Spleen (tissue), 11 donors: ENCODE measurements around the gene ST6GALNAC4. TPM values are rescaled to one million over a fixed set of nuclear protein-coding genes. Genes with fewer than 3 reads are reported as not detected.

ENCODE experiments used
- DNase-seq: peaks from one replicate; pipeline ENCODE4 v3.0.0-alpha.2; 2020
- H3K27ac ChIP-seq, 8 donors: fragments of 200-600 bp; sonication (generic) in 7 of 8; 1 replicate in 4 of 8; 2 replicates in 4 of 8; pipeline versions ENCODE4 v1.5.0 to v1.8.0; 2016 to 2021; ENCODE audit warnings: inconsistent platforms in 4 of 8, mild to moderate bottlenecking in 4 of 8, moderate library complexity in 1 of 8
- H3K27me3 ChIP-seq, 7 donors: fragments of 200-600 bp; sonication (generic) in 6 of 7; replicated peaks in 1 of 7; 1 replicate in 4 of 7; 2 replicates in 3 of 7; pipeline versions ENCODE4 v1.5.0 to v1.8.0; 2016 to 2021; ENCODE audit warnings: inconsistent platforms in 3 of 7, mild to moderate bottlenecking in 1 of 7
- H3K36me3 ChIP-seq, 6 donors: fragments of 200-600 bp; sonication (generic) in 5 of 6; 1 replicate in 4 of 6; 2 replicates in 2 of 6; pipeline versions ENCODE4 v1.5.0 to v1.8.0; 2016 to 2021; ENCODE audit warnings: inconsistent platforms in 2 of 6
- H3K4me1 ChIP-seq, 6 donors: fragments of 200-600 bp; sonication (generic) in 5 of 6; 1 replicate in 3 of 6; 2 replicates in 3 of 6; pipeline versions ENCODE4 v1.5.0 to v1.8.0; 2016 to 2021; ENCODE audit warnings: inconsistent platforms in 3 of 6
- H3K4me3 ChIP-seq, 8 donors: fragments of 200-600 bp; sonication (generic) in 7 of 8; 1 replicate in 4 of 8; 2 replicates in 4 of 8; pipeline versions ENCODE4 v1.5.0 to v1.8.0; 2016 to 2021; ENCODE audit warnings: inconsistent platforms in 4 of 8, mild to moderate bottlenecking in 4 of 8, moderate library complexity in 2 of 8
- H3K9me3 ChIP-seq, 8 donors: fragments of 200-600 bp; sonication (generic) in 7 of 8; 1 replicate in 4 of 8; 2 replicates in 4 of 8; pipeline versions ENCODE4 v1.5.0 to v1.8.0; 2016 to 2021; ENCODE audit warnings: inconsistent platforms in 4 of 8
- POLR2A ChIP-seq, 3 donors: fragments of 450-650 bp; IDR thresholded peaks; one replicate each; pipeline ENCODE4 v1.5.1; 2017; ENCODE audit warnings: antibody characterized with exemption in 3 of 3, mild to moderate bottlenecking in 1 of 3
- POLR2AphosphoS5 ChIP-seq, 3 donors: sonication (generic); formaldehyde crosslinking; IDR thresholded peaks; one replicate each; pipeline ENCODE4 v1.5.1; 2017; ENCODE audit warnings: antibody characterized with exemption in 3 of 3
- WGBS, 5 donors: extraction: QIAGEN DNeasy Blood & Tissue Kit in 3 of 5; methylation state at CpG; one replicate each; pipeline versions ENCODE4 v1.1.5 to v1.1.7; 2013 to 2018; 5-methylcytosine and 5-hydroxymethylcytosine counted together
- intact Hi-C: fragments of 100-400 bp; cut with DNase I; formaldehyde crosslinking; loops from one replicate; pipeline ENCODE4 v1.15.0; 2023; ENCODE audit warnings: low total_unique reads
- polyA plus RNA-seq, 3 donors: library from polyadenylated mRNA; stranded (reverse); fragments of 200-250 nt; gene quantifications; one replicate each; pipeline ENCODE4 v1.2.1, GENCODE V29; 2013
- total RNA-seq, 7 donors: library from RNA; depleted of rRNA in 3 of 7; stranded (reverse); fragments of >200 nt in 3 of 7; fragmentation: NEBNext Ultra II Directional in 4 of 7; extraction: Animal tissue kit (Norgen Biotek cat#: 25700) in 4 of 7; gene quantifications; one replicate each; pipeline versions ENCODE4 v1.1.0 to v1.2.1, GENCODE V29; 2016 to 2021
- TF ChIP-seq, protein P1 (sequence below), 11 experiments: fragments of 200-600 bp in 7 of 11; fragments of 450-650 bp in 4 of 11; sonication (generic) in 4 of 11; IDR thresholded peaks in 8 of 11; conservative IDR thresholded peaks in 3 of 11; 1 replicate in 7 of 11; 2 replicates in 4 of 11; pipeline versions ENCODE4 v1.4.0 to v1.8.0; 2016 to 2021; ENCODE audit warnings: antibody characterized with exemption in 11 of 11, inconsistent platforms in 4 of 11, mild to moderate bottlenecking in 1 of 11
- donor health status: healthy with polysubstance abuse.
- donor health status: DM: no; HTN: no; CAD: no; lungs with moderate emphysema.
- donor health status: DM: no; HTN: no; CAD: no.
- donor health status: Bipolar disorder and iron deficiency.
- donor health status: healthy.
- donor health status: DM: no; HTN: no; CAD: no.
- donor health status: DM: yes; HTN: yes; CAD: no.

The ST6GALNAC4 gene
- total and polyA plus RNA-seq, 10 donors, result 16.0 to 92.8 (median 59.3) TPM

DNA sequence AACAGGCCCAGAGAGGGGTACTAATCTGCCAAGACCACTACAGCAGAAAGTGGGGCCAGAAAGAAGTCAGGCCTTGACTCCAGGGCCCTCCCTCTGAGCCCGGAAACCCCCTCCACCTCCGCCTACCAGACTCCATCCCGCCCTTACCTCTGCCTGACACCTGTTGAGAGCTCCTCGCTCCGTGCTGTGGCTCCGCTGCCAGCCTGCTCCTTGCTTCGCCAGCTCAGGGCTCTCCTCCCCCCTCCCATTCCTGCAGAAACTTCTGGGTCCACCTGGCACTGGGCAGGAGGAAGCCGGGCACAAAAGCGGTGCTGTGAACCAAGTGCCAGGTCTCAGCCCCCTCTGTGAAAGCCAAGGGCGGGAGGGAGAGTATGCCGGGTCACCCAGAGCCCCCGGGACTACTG is 11.1 kb downstream of the ST6GALNAC4 start:
- intact Hi-C loops, result no loop called here
- Histone ChIP-seq H3K4me3 (peak overlapping the region in 6 of 8 donors; percentile 16 to 65 (median 32)), H3K9me3 (no peaks in the 10 kb centered on the region), H3K36me3 (peaks cover 0 to 37% (median 29%) of the 10 kb centered on the region in 6 donors), H3K27me3 (no peaks in the 10 kb centered on the region), H3K4me1 (peaks cover 58 to 92% (median 76%) of the 10 kb centered on the region in 6 donors), H3K27ac (peak overlapping the region; percentile 78 to 94 (median 91))
- DNase-seq, result peak; percentile 90
- 39 to 60% (median 47%) methylated on average over 12 of the region's 12 CpGs for WGBS, 5 donors
- TF ChIP-seq POLR2AphosphoS5 (IDR thresholded peaks at IDR 0.05) (peak; percentile 46 to 49 (median 48)), POLR2A (IDR thresholded peaks at IDR 0.05) (no peak)
- TF ChIP-seq, protein P1, sequence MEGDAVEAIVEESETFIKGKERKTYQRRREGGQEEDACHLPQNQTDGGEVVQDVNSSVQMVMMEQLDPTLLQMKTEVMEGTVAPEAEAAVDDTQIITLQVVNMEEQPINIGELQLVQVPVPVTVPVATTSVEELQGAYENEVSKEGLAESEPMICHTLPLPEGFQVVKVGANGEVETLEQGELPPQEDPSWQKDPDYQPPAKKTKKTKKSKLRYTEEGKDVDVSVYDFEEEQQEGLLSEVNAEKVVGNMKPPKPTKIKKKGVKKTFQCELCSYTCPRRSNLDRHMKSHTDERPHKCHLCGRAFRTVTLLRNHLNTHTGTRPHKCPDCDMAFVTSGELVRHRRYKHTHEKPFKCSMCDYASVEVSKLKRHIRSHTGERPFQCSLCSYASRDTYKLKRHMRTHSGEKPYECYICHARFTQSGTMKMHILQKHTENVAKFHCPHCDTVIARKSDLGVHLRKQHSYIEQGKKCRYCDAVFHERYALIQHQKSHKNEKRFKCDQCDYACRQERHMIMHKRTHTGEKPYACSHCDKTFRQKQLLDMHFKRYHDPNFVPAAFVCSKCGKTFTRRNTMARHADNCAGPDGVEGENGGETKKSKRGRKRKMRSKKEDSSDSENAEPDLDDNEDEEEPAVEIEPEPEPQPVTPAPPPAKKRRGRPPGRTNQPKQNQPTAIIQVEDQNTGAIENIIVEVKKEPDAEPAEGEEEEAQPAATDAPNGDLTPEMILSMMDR (IDR thresholded peaks at IDR 0.05 in 8 of 11, conservative IDR thresholded peaks at IDR 0.05 in 3 of 11), result no peak

DNA sequence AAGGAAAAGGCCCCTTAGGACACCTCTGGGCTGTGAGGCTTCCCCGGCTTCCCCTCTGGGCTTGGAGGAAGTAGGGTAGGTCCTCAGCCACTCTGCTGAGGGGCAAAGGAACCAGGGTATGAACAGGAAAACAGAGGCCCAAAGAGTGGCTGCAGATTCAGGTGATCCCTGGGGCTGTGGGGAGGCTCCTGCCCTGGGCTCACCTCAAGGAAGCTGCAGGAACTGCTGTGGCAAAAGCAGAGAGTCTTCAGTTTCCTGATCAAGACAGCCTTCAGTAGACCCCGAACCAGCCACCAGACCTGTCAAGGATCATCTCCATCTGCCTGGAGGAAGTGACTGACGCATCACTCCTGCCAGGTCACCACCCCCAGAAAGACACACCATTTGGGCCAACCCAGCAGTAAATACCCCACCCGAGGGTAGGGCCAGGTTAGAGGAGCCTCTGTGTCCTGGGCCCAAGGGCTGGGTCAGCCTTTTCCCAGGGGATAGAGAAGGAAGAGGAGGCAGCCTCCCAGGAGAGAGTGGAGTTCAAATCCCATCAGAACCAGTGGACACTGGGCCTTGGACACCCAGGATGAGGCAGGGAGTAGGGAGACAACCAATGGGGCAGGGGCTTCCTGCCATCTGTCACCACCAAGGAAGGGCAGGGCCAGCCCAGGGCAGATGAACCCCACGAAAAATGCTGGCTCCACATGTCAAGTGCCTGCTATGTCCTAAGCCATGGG is 11.7 kb downstream of the ST6GALNAC4 start:
- H3K36me3 ChIP-seq, result peaks cover 0 to 31% (median 23%) of the 10 kb centered on the region in 6 donors
- peaks cover 64 to 92% (median 79%) of the 10 kb centered on the region in 6 donors for H3K4me1 ChIP-seq

DNA sequence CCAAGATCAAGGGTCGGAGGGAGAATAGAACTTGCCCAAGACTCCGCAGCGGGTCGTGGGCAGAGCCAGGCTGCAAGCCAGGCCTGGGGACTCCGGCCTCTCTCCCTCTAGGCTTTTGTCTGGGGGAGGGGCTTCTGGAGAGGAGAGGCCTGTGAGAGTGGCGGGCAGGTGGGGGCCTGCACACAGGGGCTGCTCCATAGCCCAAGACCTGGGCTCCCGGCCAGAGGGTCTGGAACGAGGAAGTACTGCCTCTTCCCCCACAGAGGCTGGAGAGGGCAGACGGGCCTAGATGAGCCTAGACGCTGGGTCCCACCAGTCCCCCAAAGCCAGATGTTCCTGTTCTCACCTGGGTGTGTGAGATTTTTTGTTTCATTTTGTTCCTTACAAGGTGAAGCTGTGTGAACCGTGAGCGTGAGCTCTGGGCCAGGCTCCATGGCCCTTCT is 12.3 kb downstream of the ST6GALNAC4 start:
- 15 to 28% (median 21%) methylated on average over 6 to 12 of the region's 12 CpGs for WGBS, 5 donors
- Histone ChIP-seq H3K4me3 (peak overlapping the region in 7 of 8 donors; percentile 8 to 65 (median 30)), H3K27me3 (no peaks in the 10 kb centered on the region), H3K27ac (peak overlapping the region; percentile 78 to 94 (median 91)), H3K4me1 (peaks cover 70 to 92% (median 82%) of the 10 kb centered on the region in 6 donors), H3K9me3 (no peaks in the 10 kb centered on the region), H3K36me3 (peaks cover 0 to 25% (median 17%) of the 10 kb centered on the region in 6 donors)
- intact Hi-C loops, result no loop called here
- DNase-seq, result peak; percentile 86
- TF ChIP-seq, protein P1 (IDR thresholded peaks at IDR 0.05 in 8 of 11, conservative IDR thresholded peaks at IDR 0.05 in 3 of 11), result no peak
- TF ChIP-seq POLR2AphosphoS5 (IDR thresholded peaks at IDR 0.05) (peak in 1 of 3 donors; percentile 53), POLR2A (IDR thresholded peaks at IDR 0.05) (no peak)

More for the DNA sequence above, 11.7 kb downstream of the ST6GALNAC4 start:
- no peaks in the 10 kb centered on the region for H3K27me3 ChIP-seq
- TF ChIP-seq, protein P1 (IDR thresholded peaks at IDR 0.05 in 8 of 11, conservative IDR thresholded peaks at IDR 0.05 in 3 of 11), result no peak
- no peak for TF ChIP-seq POLR2A (IDR thresholded peaks at IDR 0.05)
- peak in 2 of 3 donors; percentile 10 to 57 for TF ChIP-seq POLR2AphosphoS5 (IDR thresholded peaks at IDR 0.05)
- intact Hi-C loops, result no loop called here
- peak overlapping the region in 7 of 8 donors; percentile 8 to 65 (median 30) for H3K4me3 ChIP-seq
- WGBS, 5 donors, result 12 to 22% (median 20%) methylated on average over 5 of the region's 5 CpGs
- DNase-seq, result peak; percentile 83
- no peaks in the 10 kb centered on the region for H3K9me3 ChIP-seq
- peak overlapping the region; percentile 78 to 94 (median 91) for H3K27ac ChIP-seq
